Left kidney (tissue), 8 donors: Measurements from ENCODE around the gene CBX1. TPM values are rescaled to one million over a fixed set of nuclear protein-coding genes. Genes with fewer than 3 reads are reported as not detected.

Experiments used
- DNase-seq: peaks from one replicate; pipeline ENCODE4 v3.0.0-alpha.2; 2013
- long read RNA-seq, 8 donors: transcript quantifications; one replicate each; lab custom pipeline, GENCODE V29; 2026
- polyA plus RNA-seq: library from polyadenylated mRNA; unstranded; fragments of 120-200 nt; gene quantifications from one replicate; pipeline ENCODE4 v1.2.1, GENCODE V29; 2013; ENCODE audit not compliant: insufficient read length

The CBX1 gene
- polyA plus RNA-seq: 202 TPM
- long read RNA-seq, donor 1, transcript CBX1-201 (5 exons, 2,232 nt): major isoform, 54 of 153 reads
- long read RNA-seq, donor 1, partial matches to known transcripts: 95 of 153 reads
- long read RNA-seq, donor 1, other reads (novel, unspliced or antisense): 0 of 153 reads
- long read RNA-seq, donor 2, transcript CBX1-201 (5 exons, 2,232 nt): major isoform, 30 of 76 reads
- long read RNA-seq, donor 2, partial matches to known transcripts: 43 of 76 reads
- long read RNA-seq, donor 2, other reads (novel, unspliced or antisense): 0 of 76 reads
- long read RNA-seq, donor 3, transcript CBX1-201 (5 exons, 2,232 nt): major isoform, 31 of 74 reads
- long read RNA-seq, donor 3, partial matches to known transcripts: 39 of 74 reads
- long read RNA-seq, donor 3, other reads (novel, unspliced or antisense): 0 of 74 reads
- long read RNA-seq, donor 4: 0 reads
- long read RNA-seq, donor 5, transcript CBX1-201 (5 exons, 2,232 nt): major isoform, 73 of 118 reads
- long read RNA-seq, donor 5, partial matches to known transcripts: 29 of 118 reads
- long read RNA-seq, donor 5, other reads (novel, unspliced or antisense): 13 of 118 reads
- long read RNA-seq, donor 6, transcript CBX1-201 (5 exons, 2,232 nt): major isoform, 37 of 142 reads
- long read RNA-seq, donor 6, partial matches to known transcripts: 103 of 142 reads
- long read RNA-seq, donor 6, other reads (novel, unspliced or antisense): 0 of 142 reads
- long read RNA-seq, donor 7, transcript CBX1-201 (5 exons, 2,232 nt): major isoform, 58 of 205 reads
- long read RNA-seq, donor 7, partial matches to known transcripts: 140 of 205 reads
- long read RNA-seq, donor 7, other reads (novel, unspliced or antisense): 0 of 205 reads
- long read RNA-seq, donor 8, transcript CBX1-201 (5 exons, 2,232 nt): major isoform, 15 of 17 reads
- long read RNA-seq, donor 8, partial matches to known transcripts: 0 of 17 reads
- long read RNA-seq, donor 8, other reads (novel, unspliced or antisense): 0 of 17 reads

DNA sequence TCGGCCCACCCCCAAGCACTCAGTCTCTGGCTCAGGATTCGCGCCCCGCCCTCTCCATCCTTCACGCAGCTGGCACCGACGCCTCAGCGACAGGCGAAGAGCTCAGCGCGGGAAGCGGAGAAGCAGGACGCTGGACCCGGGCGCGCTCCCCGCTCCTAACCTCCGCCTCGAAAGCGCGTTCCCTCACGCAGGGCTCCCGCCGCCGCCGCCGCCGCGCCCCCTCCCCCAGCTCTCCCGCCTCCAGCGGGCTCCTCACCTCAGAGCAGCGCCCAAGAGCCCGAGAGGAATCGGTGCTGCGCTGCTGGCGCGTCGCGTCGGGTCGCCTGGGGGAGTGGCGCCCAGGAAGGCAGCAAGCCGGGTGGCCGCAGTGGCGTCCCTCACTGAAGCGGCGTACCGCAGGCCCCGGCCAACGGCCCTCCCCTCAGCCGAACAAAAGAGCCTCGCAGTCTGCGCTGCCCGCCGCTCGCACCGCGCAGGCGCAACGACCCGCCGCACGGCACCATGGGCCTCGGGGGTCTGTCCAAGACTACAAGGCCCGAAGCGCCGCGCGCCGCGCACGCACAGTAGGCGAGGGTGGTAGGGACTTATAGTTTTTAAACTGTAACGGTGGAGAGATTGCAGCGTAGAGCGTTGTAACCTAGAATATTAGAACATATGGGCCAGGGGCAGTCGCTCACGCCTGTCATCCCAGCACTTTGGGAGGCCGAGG, at the start of gene CBX1:
CBX1 (minus strand) TSS at position 467 of the 709 bp plus-strand sequence. CDS start 24,474 bp downstream, outside the sequence.
- DNase-seq: peak; percentile 95

DNA sequence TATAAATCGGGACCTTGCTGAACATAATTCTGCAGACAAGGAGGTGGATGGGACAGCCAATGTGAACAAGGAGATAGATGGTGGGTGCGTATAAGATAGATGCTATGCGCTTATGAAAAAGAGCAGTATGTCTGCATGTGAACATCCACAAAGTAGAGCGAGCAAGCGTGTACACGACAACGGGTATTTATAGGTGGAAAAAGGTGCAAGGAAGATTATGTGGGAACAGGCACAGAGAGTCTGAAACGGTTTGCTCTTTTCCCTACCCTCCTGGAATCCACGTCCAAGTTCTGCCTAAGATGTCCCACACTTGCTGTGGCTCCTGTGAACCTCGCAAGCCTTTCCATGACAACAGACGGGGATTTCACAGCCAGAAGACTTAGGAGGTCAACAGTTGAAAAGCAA, 49.3 kb upstream of the CBX1 start:
- no peak for DNase-seq

GRCh38 chr17:48149787-48150463, 48.6 kb upstream of the CBX1 start:
- no peak for DNase-seq

DNA sequence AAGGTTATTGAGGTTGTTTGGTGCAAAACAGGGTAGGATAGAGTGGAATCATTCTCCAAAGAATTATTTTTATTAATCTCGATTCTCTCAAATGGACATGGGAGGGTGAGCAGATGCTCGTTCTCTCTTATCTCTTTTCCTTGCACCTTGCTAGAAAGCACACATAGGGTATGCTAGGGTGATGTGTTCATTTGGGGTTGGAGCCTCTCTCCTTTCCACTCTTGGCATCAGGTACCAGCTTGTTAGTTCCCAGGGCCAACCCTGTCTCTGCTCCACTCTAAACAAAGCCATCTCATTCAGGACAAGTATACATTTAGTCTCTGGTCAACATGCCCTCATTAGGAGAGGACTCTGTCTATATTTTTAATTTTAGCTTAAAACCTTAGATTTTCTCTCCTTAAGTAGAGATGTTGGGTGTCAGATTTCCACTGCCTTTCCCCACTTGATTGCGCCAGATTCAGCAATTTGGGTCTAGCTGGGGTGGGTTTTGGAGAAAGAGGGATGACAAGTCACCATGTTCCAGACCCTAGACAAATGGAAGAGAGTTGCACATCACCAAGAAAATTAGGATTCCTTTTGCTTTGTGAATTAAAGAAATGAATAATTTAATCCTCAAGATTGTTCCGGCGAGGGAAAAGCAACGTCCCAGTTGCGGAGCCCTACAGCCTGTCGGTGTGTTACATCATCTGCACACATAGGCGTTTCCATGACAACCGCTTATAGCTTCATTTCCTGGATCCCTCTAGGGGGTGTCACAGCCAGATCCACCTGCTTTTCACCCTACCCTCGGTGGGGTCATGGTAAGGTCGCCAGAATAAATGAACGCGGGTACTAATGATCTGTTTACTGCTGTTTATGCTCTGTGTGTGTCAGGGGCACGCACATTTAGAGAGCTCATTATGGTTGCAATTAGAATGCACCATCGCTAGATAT, 47.8 kb upstream of the CBX1 start:
- DNase-seq: peak; percentile 52

GRCh38 chr17:48148029-48148770, 46.9 kb upstream of the CBX1 start:
- DNase-seq: no peak

GRCh38 chr17:48144976-48145798, 43.9 kb upstream of the CBX1 start:
- no peak for DNase-seq

- DNase-seq: no peak
Measured at GRCh38 chr17:48144231-48144630, 43.0 kb upstream of the CBX1 start.

- no peak for DNase-seq
Measured at GRCh38 chr17:48143629-48144028, 42.4 kb upstream of the CBX1 start.

GRCh38 chr17:48139944-48140343, 38.7 kb upstream of the CBX1 start:
- no peak for DNase-seq

DNA sequence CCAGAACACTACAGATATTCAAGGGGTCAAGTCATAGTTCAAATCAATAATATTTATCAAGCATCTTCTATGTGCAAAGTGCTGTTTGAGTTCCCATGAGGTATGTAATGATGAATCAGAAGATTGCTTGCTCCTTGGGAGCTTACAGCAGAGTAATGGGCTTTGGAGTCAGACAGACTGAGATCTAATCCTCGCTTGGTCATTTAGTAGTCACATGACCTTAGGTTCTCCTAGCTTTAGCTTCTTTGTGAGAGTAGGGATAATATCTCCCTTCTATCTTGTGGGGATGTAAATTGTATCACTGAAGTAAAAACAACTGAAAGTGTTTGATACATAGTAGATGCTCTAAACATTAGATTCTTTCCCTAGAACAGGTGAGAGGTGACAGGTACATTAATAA, 36.4 kb upstream of the CBX1 start:
- DNase-seq: no peak

DNA sequence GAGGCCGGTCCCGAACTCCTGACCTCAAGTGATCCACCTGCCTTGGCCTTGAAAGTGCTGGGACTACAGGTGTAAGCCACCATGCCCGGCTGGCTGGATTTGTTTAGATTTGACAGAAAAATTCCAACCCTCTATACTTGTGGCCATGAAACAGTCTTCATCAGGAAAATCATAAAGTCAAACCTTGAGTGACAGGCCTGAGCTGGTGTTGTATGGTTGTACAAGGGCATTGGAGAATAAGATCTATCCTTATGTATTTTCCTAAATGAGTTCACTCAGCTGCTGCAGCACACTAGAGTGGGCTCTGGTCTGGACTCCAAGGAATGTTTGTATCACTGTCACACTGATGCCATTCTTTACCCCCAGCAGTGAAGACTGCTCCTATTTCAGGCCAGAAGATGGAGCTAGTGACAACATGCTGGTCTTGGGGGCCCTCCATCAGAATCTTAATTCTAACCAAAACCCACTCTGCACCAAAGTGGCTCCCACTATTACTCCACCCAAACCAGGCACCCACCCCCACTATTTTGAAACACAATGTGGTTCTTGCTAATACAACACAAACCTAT, 33.7 kb upstream of the CBX1 start:
- no peak for DNase-seq

- no peak for DNase-seq
Measured at GRCh38 chr17:48132385-48132784, 31.1 kb upstream of the CBX1 start.

- DNase-seq: peak; percentile 84
Measured at GRCh38 chr17:48131216-48131824, 30.0 kb upstream of the CBX1 start.

DNA sequence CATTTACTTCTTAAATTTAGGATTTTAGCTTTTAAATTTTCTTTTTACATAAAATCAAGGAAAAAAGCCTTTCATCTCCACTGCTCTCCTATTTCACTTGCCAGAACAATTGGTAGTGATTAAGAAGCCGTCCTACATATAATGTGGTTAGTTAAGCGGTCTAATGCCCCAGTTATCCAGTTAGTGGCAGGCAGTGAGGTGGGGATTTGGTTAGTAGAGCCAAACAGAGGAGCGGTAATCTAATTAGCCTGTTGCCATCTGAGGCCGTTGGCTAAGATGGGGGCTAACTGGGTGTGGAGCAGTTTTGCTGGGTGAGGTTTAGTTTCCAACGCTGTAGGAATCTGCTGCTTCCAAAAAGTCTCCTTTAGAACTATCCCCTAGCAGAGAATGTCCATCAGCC, 28.7 kb upstream of the CBX1 start:
- DNase-seq: no peak

GRCh38 chr17:48128400-48128799, 27.1 kb upstream of the CBX1 start:
- DNase-seq: no peak

- DNase-seq: no peak
Measured at GRCh38 chr17:48127371-48128051, 26.2 kb upstream of the CBX1 start.

GRCh38 chr17:48126532-48126850, 25.2 kb upstream of the CBX1 start:
- no peak for DNase-seq
